SK-MEL-5 (cell line): ENCODE results near the gene VSIR. TPM values are rescaled to one million over a fixed set of nuclear protein-coding genes. Genes with fewer than 3 reads are reported as not detected.

Experiments used
- DNase-seq: peaks from one replicate; pipeline ENCODE4 v3.0.0-alpha.2; 2016; ENCODE audit warnings: low read depth, low spot score
- in situ Hi-C: cut with HindIII; loops from 2 replicates; pipeline ENCODE4 v1.10.0; 2016; ENCODE audit warnings: low sequenced_read_pairs, high pct_unique_total_duplicates, low pct_unique_long_range_greater_than_20kb
- total RNA-seq: library from RNA; depleted of rRNA; stranded (reverse); fragments of >200 nt; shearing (Covaris generic); gene quantifications from 2 replicates; pipeline ENCODE4 v1.2.3, GENCODE V29; 2014

VSIR gene
- total RNA-seq, 1 experiment from 2014 or later, result 0.40 TPM

GRCh38 chr10:71755179-71755879 is 18.0 kb downstream of the VSIR start:
- DNase-seq, result no peak
- in situ Hi-C loops, result no loop called here

- in situ Hi-C loops, result no loop called here
- DNase-seq, result no peak
Measured at GRCh38 chr10:71754562-71754961, 18.8 kb downstream of the VSIR start.

GRCh38 chr10:71753960-71754505 is 19.3 kb downstream of the VSIR start:
- in situ Hi-C loops, result no loop called here

GRCh38 chr10:71753091-71753959 is 20.0 kb downstream of the VSIR start:
- in situ Hi-C loops, result no loop called here
- DNase-seq, result no peak

More at GRCh38 chr10:71753960-71754505, 19.3 kb downstream of the VSIR start:
- no peak for DNase-seq

- in situ Hi-C loops, result no loop called here
- no peak for DNase-seq
Measured at GRCh38 chr10:71752391-71753090, 20.8 kb downstream of the VSIR start.

GRCh38 chr10:71751515-71752224 is 21.6 kb downstream of the VSIR start:
- in situ Hi-C loops, result no loop called here
- DNase-seq, result no peak

- in situ Hi-C loops, result no loop called here
- no peak for DNase-seq
Measured at GRCh38 chr10:71750986-71751385, 22.3 kb downstream of the VSIR start.

GRCh38 chr10:71750124-71750841 is 23.0 kb downstream of the VSIR start:
- in situ Hi-C loops, result no loop called here
- DNase-seq, result no peak

GRCh38 chr10:71749396-71749795 is 23.9 kb downstream of the VSIR start:
- in situ Hi-C loops, result no loop called here
- DNase-seq, result no peak

GRCh38 chr10:71748671-71749191 is 24.6 kb downstream of the VSIR start:
- in situ Hi-C loops, result no loop called here
- no peak for DNase-seq

- in situ Hi-C loops, result no loop called here
- no peak for DNase-seq
Measured at GRCh38 chr10:71747551-71748523, 25.5 kb downstream of the VSIR start.

GRCh38 chr10:71747039-71747531 is 26.2 kb downstream of the VSIR start:
- no peak for DNase-seq
- in situ Hi-C loops, result no loop called here

- no peak for DNase-seq
Measured at GRCh38 chr10:71746344-71747037, 26.8 kb downstream of the VSIR start.

GRCh38 chr10:71745664-71746250 is 27.6 kb downstream of the VSIR start:
- in situ Hi-C loops, result no loop called here
- DNase-seq, result no peak

More at GRCh38 chr10:71746344-71747037, 26.8 kb downstream of the VSIR start:
- in situ Hi-C loops, result no loop called here
